ENCODE results near the gene PRKCH.

- TF ChIP-seq POLR2A (IDR thresholded peaks at IDR 0.05) (no peak), CTCF (IDR thresholded peaks at IDR 0.05) (no peak)
Measured at GRCh38 chr14:61443481-61443880, 122.1 kb downstream of the PRKCH start.
